Breast epithelium (tissue), 3 donors: ENCODE measurements around the gene FBXW10B.
"Not testable (repeated sequence)": the region's sequence is repeated elsewhere in the genome, so short reads cannot be mapped to it uniquely, and the experiment has no call there.

ENCODE experiments used
- POLR2A ChIP-seq: fragments of 450-650 bp; IDR thresholded peaks from one replicate; pipeline ENCODE4 v1.6.1; 2016; ENCODE audit warnings: antibody characterized with exemption, mild to moderate bottlenecking, moderate library complexity
- TF ChIP-seq, protein P1 (sequence below), 3 donors: fragments of 450-650 bp; IDR thresholded peaks; one replicate each; pipeline ENCODE4 v1.5.1; 2016 to 2017; ENCODE audit warnings: antibody characterized with exemption in 3 of 3, mild to moderate bottlenecking in 3 of 3, moderate library complexity in 3 of 3

DNA sequence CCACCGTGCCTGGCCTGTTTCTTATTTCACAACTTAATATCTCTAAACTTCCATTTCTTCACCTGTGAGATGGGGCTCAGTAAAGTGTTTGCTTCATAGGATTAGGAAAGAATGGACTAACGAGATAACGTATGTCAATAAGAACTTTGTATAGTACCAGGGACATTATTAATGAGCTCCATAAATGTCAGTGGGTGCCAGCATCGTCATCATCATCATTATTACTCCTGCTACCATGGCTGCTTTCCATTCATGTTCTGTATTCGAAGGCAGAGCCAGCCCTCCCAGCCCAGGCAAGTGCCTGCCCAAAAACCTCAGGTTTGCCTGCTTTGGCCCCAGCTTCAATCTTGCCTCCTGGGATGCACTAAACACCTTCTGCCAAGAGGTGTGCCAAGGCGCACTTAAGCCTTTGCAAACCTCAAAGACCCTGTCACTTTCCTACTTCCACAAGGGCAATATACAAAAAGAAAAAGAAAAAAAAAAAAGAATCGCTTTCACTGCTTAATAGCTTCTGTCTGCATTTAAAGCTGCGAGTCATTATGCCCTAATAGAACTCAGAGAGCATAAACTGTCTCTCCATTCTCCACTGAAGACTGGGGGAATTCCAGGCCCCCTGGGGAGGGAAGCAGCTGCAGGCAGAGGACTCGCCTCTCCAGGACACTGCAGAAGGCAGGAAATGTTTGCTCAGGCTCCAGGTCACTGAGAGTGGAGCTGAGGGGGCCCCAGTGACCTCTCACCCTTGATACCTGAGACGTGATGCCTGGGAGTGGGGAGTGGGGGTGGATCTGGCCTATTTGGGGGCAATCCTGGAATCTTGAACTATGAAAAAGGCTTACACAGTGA is 25.8 kb upstream of the FBXW10B start:
- TF ChIP-seq, protein P1, sequence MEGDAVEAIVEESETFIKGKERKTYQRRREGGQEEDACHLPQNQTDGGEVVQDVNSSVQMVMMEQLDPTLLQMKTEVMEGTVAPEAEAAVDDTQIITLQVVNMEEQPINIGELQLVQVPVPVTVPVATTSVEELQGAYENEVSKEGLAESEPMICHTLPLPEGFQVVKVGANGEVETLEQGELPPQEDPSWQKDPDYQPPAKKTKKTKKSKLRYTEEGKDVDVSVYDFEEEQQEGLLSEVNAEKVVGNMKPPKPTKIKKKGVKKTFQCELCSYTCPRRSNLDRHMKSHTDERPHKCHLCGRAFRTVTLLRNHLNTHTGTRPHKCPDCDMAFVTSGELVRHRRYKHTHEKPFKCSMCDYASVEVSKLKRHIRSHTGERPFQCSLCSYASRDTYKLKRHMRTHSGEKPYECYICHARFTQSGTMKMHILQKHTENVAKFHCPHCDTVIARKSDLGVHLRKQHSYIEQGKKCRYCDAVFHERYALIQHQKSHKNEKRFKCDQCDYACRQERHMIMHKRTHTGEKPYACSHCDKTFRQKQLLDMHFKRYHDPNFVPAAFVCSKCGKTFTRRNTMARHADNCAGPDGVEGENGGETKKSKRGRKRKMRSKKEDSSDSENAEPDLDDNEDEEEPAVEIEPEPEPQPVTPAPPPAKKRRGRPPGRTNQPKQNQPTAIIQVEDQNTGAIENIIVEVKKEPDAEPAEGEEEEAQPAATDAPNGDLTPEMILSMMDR (IDR thresholded peaks at IDR 0.05): not testable (repeated sequence)
- not testable (repeated sequence) for TF ChIP-seq POLR2A
